Measurements from ENCODE around the gene PHF20. TPM values are rescaled to one million over a fixed set of nuclear protein-coding genes. Genes with fewer than 3 reads are reported as not detected.
A peak's percentile ranks its signal among the peaks of the same experiment; 100 is the strongest.

Gene PHF20
- total RNA-seq, 1 donor from 2014 or later, result 40.1 TPM

DNA sequence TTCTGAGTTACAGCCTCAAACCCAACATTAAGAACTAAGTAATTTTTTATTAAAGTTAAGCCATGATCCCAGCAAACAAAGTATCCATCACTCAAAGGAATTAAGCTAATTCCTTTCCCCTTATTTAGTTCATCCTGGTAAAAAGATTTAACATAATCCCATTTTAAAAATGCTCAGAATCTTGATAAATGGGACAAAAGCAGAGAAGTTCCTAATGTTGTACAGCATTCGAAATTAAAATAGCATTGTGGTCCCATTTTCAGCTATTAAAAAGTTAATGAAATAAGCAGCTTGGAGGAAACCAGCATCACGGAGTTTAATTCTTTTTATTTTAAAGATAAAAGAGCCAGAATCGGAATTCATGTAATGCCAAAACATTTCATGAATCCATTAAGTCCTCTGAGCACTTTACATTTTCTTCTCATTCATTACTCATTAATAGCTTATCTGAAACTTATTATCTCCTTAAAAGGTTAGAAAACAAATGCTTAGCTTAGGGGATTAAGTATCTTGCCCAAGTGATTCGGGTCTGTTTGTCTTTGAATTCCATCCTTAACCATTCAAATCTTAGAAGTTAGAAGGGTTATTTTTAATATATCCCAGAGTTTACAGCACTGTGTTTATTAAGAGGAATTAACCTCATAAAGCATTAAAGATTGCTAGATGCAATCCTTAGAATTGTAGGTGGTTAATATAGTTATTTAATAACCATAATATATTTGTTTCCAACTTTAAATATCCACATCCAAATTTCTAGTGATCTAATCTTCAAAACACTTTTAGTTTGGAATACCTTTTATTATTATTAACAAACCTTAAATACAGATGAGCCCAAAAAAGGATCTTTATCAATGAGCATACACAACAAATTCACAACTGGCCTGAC is 41.0 kb upstream of the PHF20 start:
- TF ChIP-seq, protein P1, sequence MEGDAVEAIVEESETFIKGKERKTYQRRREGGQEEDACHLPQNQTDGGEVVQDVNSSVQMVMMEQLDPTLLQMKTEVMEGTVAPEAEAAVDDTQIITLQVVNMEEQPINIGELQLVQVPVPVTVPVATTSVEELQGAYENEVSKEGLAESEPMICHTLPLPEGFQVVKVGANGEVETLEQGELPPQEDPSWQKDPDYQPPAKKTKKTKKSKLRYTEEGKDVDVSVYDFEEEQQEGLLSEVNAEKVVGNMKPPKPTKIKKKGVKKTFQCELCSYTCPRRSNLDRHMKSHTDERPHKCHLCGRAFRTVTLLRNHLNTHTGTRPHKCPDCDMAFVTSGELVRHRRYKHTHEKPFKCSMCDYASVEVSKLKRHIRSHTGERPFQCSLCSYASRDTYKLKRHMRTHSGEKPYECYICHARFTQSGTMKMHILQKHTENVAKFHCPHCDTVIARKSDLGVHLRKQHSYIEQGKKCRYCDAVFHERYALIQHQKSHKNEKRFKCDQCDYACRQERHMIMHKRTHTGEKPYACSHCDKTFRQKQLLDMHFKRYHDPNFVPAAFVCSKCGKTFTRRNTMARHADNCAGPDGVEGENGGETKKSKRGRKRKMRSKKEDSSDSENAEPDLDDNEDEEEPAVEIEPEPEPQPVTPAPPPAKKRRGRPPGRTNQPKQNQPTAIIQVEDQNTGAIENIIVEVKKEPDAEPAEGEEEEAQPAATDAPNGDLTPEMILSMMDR (IDR thresholded peaks at IDR 0.05; ENCODE audit: insufficient read depth, low read depth, low read length), result no peak
- Histone ChIP-seq H3K4me2 (ENCODE audit: low read length) (peak overlapping the region; percentile 14), H3K4me3 (ENCODE audit: insufficient read depth, low read depth, low read length) (no peak overlapping the region), H3K79me2 (ENCODE audit: insufficient read depth, low read length) (peaks cover 97% of the 10 kb centered on the region), H3K4me1 (ENCODE audit: insufficient read depth, low read length) (peaks cover 8% of the 10 kb centered on the region), H4K20me1 (ENCODE audit: insufficient read depth, low read length) (peaks cover 96% of the 10 kb centered on the region), H3K36me3 (ENCODE audit: insufficient read depth, low read length) (peaks cover 92% of the 10 kb centered on the region), H3K9ac (ENCODE audit: low read length) (no peak overlapping the region), H3K27ac (ENCODE audit: low read depth, low read length) (no peak overlapping the region), H3K9me3 (ENCODE audit: insufficient read depth, low read depth, low read length) (no peaks in the 10 kb centered on the region), H2AFZ (ENCODE audit: low read depth, low read length) (no peak overlapping the region), H3K27me3 (ENCODE audit: insufficient read depth, low read length) (no peaks in the 10 kb centered on the region)
- Mint-ChIP-seq H3K27ac (ENCODE audit: unreplicated experiment) (no peak overlapping the region), H3K27me3 (ENCODE audit: low read depth, unreplicated experiment) (no peaks in the 10 kb centered on the region), H3K36me3 (ENCODE audit: low read depth, unreplicated experiment) (peaks cover 20% of the 10 kb centered on the region), H3K4me1 (ENCODE audit: low read depth, unreplicated experiment) (peaks cover 20% of the 10 kb centered on the region), H3K4me3 (ENCODE audit: unreplicated experiment) (no peak overlapping the region), H3K9me3 (ENCODE audit: unreplicated experiment) (no peaks in the 10 kb centered on the region)
- no peak for FAIRE-seq
- DNase-seq (ENCODE audit: low read depth), result no peak

DNA sequence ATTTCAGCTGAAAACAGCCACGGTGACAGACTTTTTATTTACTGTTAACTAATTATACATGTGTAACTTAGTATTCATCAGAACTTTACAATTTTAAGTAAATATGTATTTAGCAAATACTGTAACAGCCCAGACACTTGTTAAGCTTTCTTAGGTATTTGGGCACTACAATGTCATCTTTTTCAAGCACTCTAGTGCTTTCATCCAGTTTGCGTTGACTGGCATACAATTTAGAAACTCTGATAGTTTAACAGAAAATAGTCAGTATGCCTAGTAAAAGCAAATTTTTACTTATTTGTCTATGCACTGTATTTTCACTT is 40.4 kb upstream of the PHF20 start:
- H3K27ac Mint-ChIP-seq (ENCODE audit: unreplicated experiment), result no peak overlapping the region
- H3K79me2 ChIP-seq (ENCODE audit: insufficient read depth, low read length), result peaks cover 97% of the 10 kb centered on the region
- no peaks in the 10 kb centered on the region for H3K9me3 ChIP-seq (ENCODE audit: insufficient read depth, low read depth, low read length)
- H3K36me3 Mint-ChIP-seq (ENCODE audit: low read depth, unreplicated experiment), result peaks cover 21% of the 10 kb centered on the region
- H3K36me3 ChIP-seq (ENCODE audit: insufficient read depth, low read length), result peaks cover 92% of the 10 kb centered on the region
- H3K4me3 Mint-ChIP-seq (ENCODE audit: unreplicated experiment), result no peak overlapping the region
- peak overlapping the region; percentile 14 for H3K4me2 ChIP-seq (ENCODE audit: low read length)
- no peaks in the 10 kb centered on the region for H3K27me3 ChIP-seq (ENCODE audit: insufficient read depth, low read length)
- H3K4me3 ChIP-seq (ENCODE audit: insufficient read depth, low read depth, low read length), result no peak overlapping the region
- H3K4me1 ChIP-seq (ENCODE audit: insufficient read depth, low read length), result peaks cover 10% of the 10 kb centered on the region
- H3K27ac ChIP-seq (ENCODE audit: low read depth, low read length), result no peak overlapping the region
- FAIRE-seq, result no peak
- peaks cover 24% of the 10 kb centered on the region for H3K4me1 Mint-ChIP-seq (ENCODE audit: low read depth, unreplicated experiment)
- H3K9ac ChIP-seq (ENCODE audit: low read length), result no peak overlapping the region
- H3K9me3 Mint-ChIP-seq (ENCODE audit: unreplicated experiment), result no peaks in the 10 kb centered on the region
- no peak for TF ChIP-seq EZH2 (IDR thresholded peaks at IDR 0.05; ENCODE audit: insufficient read depth, low read length)
- TF ChIP-seq, protein P1 (IDR thresholded peaks at IDR 0.05; ENCODE audit: insufficient read depth, low read depth, low read length), result no peak
- no peak overlapping the region for H2AFZ ChIP-seq (ENCODE audit: low read depth, low read length)
- H3K27me3 Mint-ChIP-seq (ENCODE audit: low read depth, unreplicated experiment), result no peaks in the 10 kb centered on the region
- no peak for DNase-seq (ENCODE audit: low read depth)
- H4K20me1 ChIP-seq (ENCODE audit: insufficient read depth, low read length), result peaks cover 96% of the 10 kb centered on the region

Measured in astrocyte (in vitro differentiated cells and primary cell).